ENCODE data around the gene CAMK1. TPM values are rescaled to one million over a fixed set of nuclear protein-coding genes. Genes with fewer than 3 reads are reported as not detected.

The CAMK1 gene
- polyA plus RNA-seq: 1.1 to 2.4 TPM (median 2.3 TPM) in 3 replicates
- 0.80 TPM for polyA plus RNA-seq (2011; ENCODE audit: low read depth)
- 0.90 and 1.4 TPM in 2 replicates for polyA plus RNA-seq (2011; cell fraction: cytosol; rRNA removed)
- polyA plus RNA-seq (2011; cell fraction: nucleus; rRNA removed): 1.1 and 1.5 TPM in 2 replicates
- polyA plus RNA-seq (2012; ENCODE audit: low replicate concordance): 0.35 and 2.7 TPM in 2 replicates
- 0.66 to 1.4 TPM (median 1.1 TPM) in 3 replicates for polyA minus RNA-seq
- polyA minus RNA-seq (2011; cell fraction: cytosol; rRNA and poly(A)+ RNA removed): 2.9 TPM
- 0.63 and 0.85 TPM in 2 replicates for polyA minus RNA-seq (2011; cell fraction: nucleus; rRNA and poly(A)+ RNA removed)

DNA sequence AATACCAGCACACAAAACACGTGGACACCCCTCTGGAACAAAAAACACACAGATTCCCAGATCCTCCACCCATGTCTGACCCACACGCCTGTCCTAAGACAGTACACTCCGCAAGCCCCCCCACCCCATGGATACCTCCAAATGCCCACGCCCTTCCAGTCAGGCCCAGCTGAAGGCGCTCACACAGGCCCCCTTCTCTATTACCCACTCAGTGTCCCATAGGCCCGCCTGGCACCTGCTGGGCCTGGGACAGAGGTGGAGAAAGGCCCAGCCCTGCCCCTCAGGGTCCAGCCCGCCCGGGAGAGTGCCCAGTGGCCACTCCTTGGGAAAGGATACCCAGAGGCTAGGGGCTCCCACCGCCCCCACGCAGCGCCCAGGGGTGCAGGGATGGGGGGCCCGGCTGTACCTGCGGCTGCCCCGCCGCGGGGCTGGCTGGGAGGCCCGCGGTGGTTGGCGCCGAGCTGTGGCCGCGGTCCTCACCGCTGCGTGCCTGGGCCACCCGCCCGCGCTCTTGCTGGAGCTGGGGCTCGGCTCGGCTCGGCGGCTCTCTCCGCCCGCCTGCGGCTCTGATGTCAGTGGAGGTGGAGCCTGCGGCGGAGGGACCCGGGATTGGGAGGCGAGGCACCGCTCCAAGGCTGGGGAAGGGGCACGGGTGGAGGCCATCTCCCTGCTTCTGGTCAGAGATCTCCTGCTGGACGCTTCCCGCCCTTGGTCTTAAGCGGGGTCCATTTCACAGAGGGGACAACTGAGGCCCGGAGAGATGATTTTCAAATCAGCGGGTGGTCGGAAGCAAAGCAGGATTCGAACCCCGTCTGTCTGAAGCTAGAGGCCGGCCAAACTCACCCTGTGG lies at the start of gene CAMK1:
TSS of gene CAMK1 (minus strand) at position 522 of the 850 bp plus-strand sequence. CDS start 2,198 bp downstream, outside the sequence.
- no peaks in the 10 kb centered on the region for H3K9me1 ChIP-seq (ENCODE audit: control insufficient read depth, extremely low read depth, insufficient read depth, low read length)
- H3K9me3 ChIP-seq (ENCODE audit: control insufficient read depth, low read depth, low read length): no peaks in the 10 kb centered on the region
- dilution Hi-C loops (cut with MboI; ENCODE audit: extremely low pct_ligation_motif_present, low sequenced_read_pairs): no loop called here
- H3K27ac ChIP-seq (ENCODE audit: control insufficient read depth, insufficient read depth, low read length): no peak within 1 kb of the TSS
- TF ChIP-seq, protein P1, sequence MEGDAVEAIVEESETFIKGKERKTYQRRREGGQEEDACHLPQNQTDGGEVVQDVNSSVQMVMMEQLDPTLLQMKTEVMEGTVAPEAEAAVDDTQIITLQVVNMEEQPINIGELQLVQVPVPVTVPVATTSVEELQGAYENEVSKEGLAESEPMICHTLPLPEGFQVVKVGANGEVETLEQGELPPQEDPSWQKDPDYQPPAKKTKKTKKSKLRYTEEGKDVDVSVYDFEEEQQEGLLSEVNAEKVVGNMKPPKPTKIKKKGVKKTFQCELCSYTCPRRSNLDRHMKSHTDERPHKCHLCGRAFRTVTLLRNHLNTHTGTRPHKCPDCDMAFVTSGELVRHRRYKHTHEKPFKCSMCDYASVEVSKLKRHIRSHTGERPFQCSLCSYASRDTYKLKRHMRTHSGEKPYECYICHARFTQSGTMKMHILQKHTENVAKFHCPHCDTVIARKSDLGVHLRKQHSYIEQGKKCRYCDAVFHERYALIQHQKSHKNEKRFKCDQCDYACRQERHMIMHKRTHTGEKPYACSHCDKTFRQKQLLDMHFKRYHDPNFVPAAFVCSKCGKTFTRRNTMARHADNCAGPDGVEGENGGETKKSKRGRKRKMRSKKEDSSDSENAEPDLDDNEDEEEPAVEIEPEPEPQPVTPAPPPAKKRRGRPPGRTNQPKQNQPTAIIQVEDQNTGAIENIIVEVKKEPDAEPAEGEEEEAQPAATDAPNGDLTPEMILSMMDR (optimal IDR thresholded peaks at IDR 0.05 in 1 of 3, IDR thresholded peaks at IDR 0.05 in 1 of 3, conservative IDR thresholded peaks at IDR 0.05 in 1 of 3; ENCODE audit: extremely low read depth in 1 of 3, insufficient read depth in 2 of 3, low read length in 3 of 3): no peak
- TF ChIP-seq EZH2 (IDR thresholded peaks at IDR 0.05; ENCODE audit: low read length): no peak
- H2AFZ ChIP-seq (ENCODE audit: control insufficient read depth, low read length): peak within 1 kb of the TSS; percentile 83
- peak within 1 kb of the TSS; percentile 79 for H3K4me2 ChIP-seq (ENCODE audit: control insufficient read depth, extremely low read depth, insufficient read depth, low read depth, low read length)
- H3K79me2 ChIP-seq (ENCODE audit: control insufficient read depth, insufficient read depth, low read length): no peaks in the 10 kb centered on the region
- no peaks in the 10 kb centered on the region for H3K36me3 ChIP-seq (ENCODE audit: control insufficient read depth in 2 of 2, extremely low read depth in 1 of 2, insufficient read depth in 2 of 2, low read length in 2 of 2)
- peaks cover 5% of the 10 kb centered on the region for H3K27me3 ChIP-seq (ENCODE audit: control insufficient read depth, extremely low read depth, insufficient read depth, low read length)
- no peaks in the 10 kb centered on the region for H4K20me1 ChIP-seq (ENCODE audit: control insufficient read depth, extremely low read depth, insufficient read depth, low read length)
- FAIRE-seq: no peak
- H3K9ac ChIP-seq (ENCODE audit: control insufficient read depth, extremely low read depth, insufficient read depth, low read length): peak within 1 kb of the TSS; percentile 52
- peak within 1 kb of the TSS; percentile 33 to 63 (median 36) for H3K4me3 ChIP-seq (ENCODE audit: control insufficient read depth in 2 of 3, extremely low read depth in 1 of 3, insufficient read depth in 2 of 3, low read depth in 1 of 3, low read length in 3 of 3)
- DNase-seq (ENCODE audit: low read depth, low spot score): no peak
- peaks cover 5% of the 10 kb centered on the region for H3K4me1 ChIP-seq (ENCODE audit: control insufficient read depth, extremely low read depth, insufficient read depth, low read length)

- no peaks in the 10 kb centered on the region for H3K9me3 ChIP-seq (ENCODE audit: control insufficient read depth, low read depth, low read length)
- TF ChIP-seq, protein P1 (optimal IDR thresholded peaks at IDR 0.05 in 1 of 3, IDR thresholded peaks at IDR 0.05 in 1 of 3, conservative IDR thresholded peaks at IDR 0.05 in 1 of 3; ENCODE audit: extremely low read depth in 1 of 3, insufficient read depth in 2 of 3, low read length in 3 of 3): no peak
- no peak for TF ChIP-seq EZH2 (IDR thresholded peaks at IDR 0.05; ENCODE audit: low read length)
- no peaks in the 10 kb centered on the region for H3K4me1 ChIP-seq (ENCODE audit: control insufficient read depth, extremely low read depth, insufficient read depth, low read length)
- DNase-seq (ENCODE audit: low read depth, low spot score) (no peak), FAIRE-seq (no peak)
- no peaks in the 10 kb centered on the region for H3K9me1 ChIP-seq (ENCODE audit: control insufficient read depth, extremely low read depth, insufficient read depth, low read length)
- no peaks in the 10 kb centered on the region for H4K20me1 ChIP-seq (ENCODE audit: control insufficient read depth, extremely low read depth, insufficient read depth, low read length)
- no peaks in the 10 kb centered on the region for H3K79me2 ChIP-seq (ENCODE audit: control insufficient read depth, insufficient read depth, low read length)
- peaks cover 0 to 6% of the 10 kb centered on the region in 2 experiments for H3K36me3 ChIP-seq (ENCODE audit: control insufficient read depth in 2 of 2, extremely low read depth in 1 of 2, insufficient read depth in 2 of 2, low read length in 2 of 2)
- no peak overlapping the region for H3K9ac ChIP-seq (ENCODE audit: control insufficient read depth, extremely low read depth, insufficient read depth, low read length)
- no peaks in the 10 kb centered on the region for H3K27me3 ChIP-seq (ENCODE audit: control insufficient read depth, extremely low read depth, insufficient read depth, low read length)
- H3K4me3 ChIP-seq (ENCODE audit: control insufficient read depth in 2 of 3, extremely low read depth in 1 of 3, insufficient read depth in 2 of 3, low read depth in 1 of 3, low read length in 3 of 3): no peak overlapping the region
- no peak overlapping the region for H3K27ac ChIP-seq (ENCODE audit: control insufficient read depth, insufficient read depth, low read length)
- dilution Hi-C loops (cut with MboI; ENCODE audit: extremely low pct_ligation_motif_present, low sequenced_read_pairs): no loop called here
- H2AFZ ChIP-seq (ENCODE audit: control insufficient read depth, low read length): no peak overlapping the region
- no peak overlapping the region for H3K4me2 ChIP-seq (ENCODE audit: control insufficient read depth, extremely low read depth, insufficient read depth, low read depth, low read length)
These were observed 49.1 kb upstream of the CAMK1 start for GRCh38 chr3:9818666-9819335.
